ENCODE results near the gene HIF3A. TPM values are rescaled to one million over a fixed set of nuclear protein-coding genes. Genes with fewer than 3 reads are reported as not detected.
"Not testable (repeated sequence)": the region's sequence is repeated elsewhere in the genome, so short reads cannot be mapped to it uniquely, and the experiment has no call there.

Gene HIF3A
- total RNA-seq, 1 donor from 2014 or later: 6.7 TPM

GRCh38 chr19:46271481-46272197 lies 25.2 kb upstream of the HIF3A start:
- no peak overlapping the region for H3K9ac ChIP-seq
- no peak overlapping the region for H3K4me2 ChIP-seq
- Mint-ChIP-seq H3K4me3 (no peak overlapping the region), H3K36me3 (no peaks in the 10 kb centered on the region), H3K27me3 (ENCODE audit: insufficient read depth, low read depth) (peaks cover 3% of the 10 kb centered on the region), H3K9me3 (no peaks in the 10 kb centered on the region), H3K27ac (no peak overlapping the region), H3K4me1 (peaks cover 7% of the 10 kb centered on the region)
- no peak overlapping the region for H2AFZ ChIP-seq (replicated peaks)
- H3K4me3 ChIP-seq: no peak overlapping the region
- DNase-seq (ENCODE audit: low spot score): no peak
- no peak overlapping the region for H3K27ac ChIP-seq
- no peaks in the 10 kb centered on the region for H3F3A ChIP-seq (ENCODE audit: low read depth)
- no peaks in the 10 kb centered on the region for H3K79me2 ChIP-seq (ENCODE audit: low read depth)
- no peaks in the 10 kb centered on the region for H3K36me3 ChIP-seq
- peaks cover 10% of the 10 kb centered on the region for H3K4me1 ChIP-seq
- no peaks in the 10 kb centered on the region for H3K9me3 ChIP-seq (ENCODE audit: low read depth)
- no peaks in the 10 kb centered on the region for H4K20me1 ChIP-seq (ENCODE audit: low read depth)
- H3K27me3 ChIP-seq: no peaks in the 10 kb centered on the region
- TF ChIP-seq, protein P1, sequence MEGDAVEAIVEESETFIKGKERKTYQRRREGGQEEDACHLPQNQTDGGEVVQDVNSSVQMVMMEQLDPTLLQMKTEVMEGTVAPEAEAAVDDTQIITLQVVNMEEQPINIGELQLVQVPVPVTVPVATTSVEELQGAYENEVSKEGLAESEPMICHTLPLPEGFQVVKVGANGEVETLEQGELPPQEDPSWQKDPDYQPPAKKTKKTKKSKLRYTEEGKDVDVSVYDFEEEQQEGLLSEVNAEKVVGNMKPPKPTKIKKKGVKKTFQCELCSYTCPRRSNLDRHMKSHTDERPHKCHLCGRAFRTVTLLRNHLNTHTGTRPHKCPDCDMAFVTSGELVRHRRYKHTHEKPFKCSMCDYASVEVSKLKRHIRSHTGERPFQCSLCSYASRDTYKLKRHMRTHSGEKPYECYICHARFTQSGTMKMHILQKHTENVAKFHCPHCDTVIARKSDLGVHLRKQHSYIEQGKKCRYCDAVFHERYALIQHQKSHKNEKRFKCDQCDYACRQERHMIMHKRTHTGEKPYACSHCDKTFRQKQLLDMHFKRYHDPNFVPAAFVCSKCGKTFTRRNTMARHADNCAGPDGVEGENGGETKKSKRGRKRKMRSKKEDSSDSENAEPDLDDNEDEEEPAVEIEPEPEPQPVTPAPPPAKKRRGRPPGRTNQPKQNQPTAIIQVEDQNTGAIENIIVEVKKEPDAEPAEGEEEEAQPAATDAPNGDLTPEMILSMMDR (IDR thresholded peaks at IDR 0.05): no peak
- TF ChIP-seq EZH2 (IDR thresholded peaks at IDR 0.05) (no peak), EZH2phosphoT487 (IDR thresholded peaks at IDR 0.05) (no peak)

DNA sequence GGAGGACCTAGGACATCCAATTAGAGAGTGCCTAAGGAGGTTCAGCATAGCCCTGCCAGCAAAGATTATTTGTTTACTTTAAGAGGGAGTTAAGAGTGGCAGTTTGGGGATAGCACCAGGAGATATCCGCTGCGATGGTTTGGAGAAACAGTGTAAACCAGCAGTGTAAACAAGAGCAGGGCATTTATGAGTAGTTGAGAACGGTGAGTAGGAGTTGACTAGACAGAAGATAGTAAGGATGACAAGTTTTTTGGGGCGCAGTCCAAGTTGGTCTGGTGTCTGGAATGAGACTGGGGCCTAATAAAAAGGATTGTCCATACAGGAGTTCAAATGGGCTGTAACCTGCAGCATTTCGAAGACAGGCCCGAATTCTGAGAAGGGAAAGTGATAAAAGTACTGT lies 22.9 kb upstream of the HIF3A start:
- not testable (repeated sequence) for H3K4me1 Mint-ChIP-seq, H3K4me3 ChIP-seq, H3K9me3 Mint-ChIP-seq

DNA sequence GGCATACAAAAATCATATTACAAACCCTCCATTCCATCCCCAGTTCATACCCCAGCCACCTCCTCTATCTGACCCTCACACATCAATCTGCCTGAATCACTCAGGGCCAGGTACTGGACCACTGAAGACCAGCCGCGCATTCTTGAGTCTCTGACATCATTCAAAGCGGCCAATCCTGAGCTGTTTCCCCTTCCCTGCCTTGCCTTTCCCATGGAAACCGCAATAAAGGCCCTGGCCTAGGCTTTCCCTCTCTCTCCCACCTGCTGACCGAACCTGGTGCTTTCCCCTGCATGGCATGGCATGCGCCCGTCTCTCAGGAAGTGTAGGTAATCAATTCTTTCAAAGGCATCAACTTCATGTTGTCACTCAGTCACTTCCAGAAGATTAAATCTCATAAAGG lies 17.7 kb upstream of the HIF3A start:
- Histone ChIP-seq H3K9ac (no peak overlapping the region), H3K27me3 (no peaks in the 10 kb centered on the region), H3F3A (ENCODE audit: low read depth) (no peaks in the 10 kb centered on the region), H4K20me1 (ENCODE audit: low read depth) (no peaks in the 10 kb centered on the region), H3K4me1 (no peaks in the 10 kb centered on the region), H3K4me3 (no peak overlapping the region), H3K4me2 (no peak overlapping the region), H3K9me3 (ENCODE audit: low read depth) (no peaks in the 10 kb centered on the region), H3K79me2 (ENCODE audit: low read depth) (no peaks in the 10 kb centered on the region), H3K36me3 (no peaks in the 10 kb centered on the region), H2AFZ (replicated peaks) (peak overlapping the region; percentile 45), H3K27ac (no peak overlapping the region)
- Mint-ChIP-seq H3K27ac (no peak overlapping the region), H3K27me3 (ENCODE audit: insufficient read depth, low read depth) (peaks cover 5% of the 10 kb centered on the region), H3K9me3 (no peaks in the 10 kb centered on the region), H3K4me1 (no peaks in the 10 kb centered on the region), H3K4me3 (no peak overlapping the region), H3K36me3 (no peaks in the 10 kb centered on the region)
- DNase-seq (ENCODE audit: low spot score): no peak
- TF ChIP-seq EZH2 (IDR thresholded peaks at IDR 0.05) (no peak), EZH2phosphoT487 (IDR thresholded peaks at IDR 0.05) (no peak)
- TF ChIP-seq, protein P1 (IDR thresholded peaks at IDR 0.05): no peak

More for the DNA sequence above, 22.9 kb upstream of the HIF3A start:
- H3K27me3 ChIP-seq; H3K9ac ChIP-seq; H3K27ac Mint-ChIP-seq; H4K20me1 ChIP-seq (ENCODE audit: low read depth); H3K79me2 ChIP-seq (ENCODE audit: low read depth); H3K4me2 ChIP-seq; DNase-seq (ENCODE audit: low spot score); H3K4me3 Mint-ChIP-seq; H3F3A ChIP-seq (ENCODE audit: low read depth); H2AFZ ChIP-seq (replicated peaks); H3K36me3 ChIP-seq; H3K9me3 ChIP-seq (ENCODE audit: low read depth); H3K36me3 Mint-ChIP-seq; H3K27ac ChIP-seq; H3K27me3 Mint-ChIP-seq (ENCODE audit: insufficient read depth, low read depth): not testable (repeated sequence)
- peaks cover 10% of the 10 kb centered on the region for H3K4me1 ChIP-seq

GRCh38 chr19:46283771-46284170 lies 13.1 kb upstream of the HIF3A start:
- Mint-ChIP-seq H3K27ac (no peak overlapping the region), H3K4me1 (no peaks in the 10 kb centered on the region), H3K36me3 (no peaks in the 10 kb centered on the region), H3K4me3 (no peak overlapping the region), H3K9me3 (no peaks in the 10 kb centered on the region), H3K27me3 (ENCODE audit: insufficient read depth, low read depth) (peaks cover 4% of the 10 kb centered on the region)
- no peak overlapping the region for H3K4me3 ChIP-seq
- no peak overlapping the region for H3K9ac ChIP-seq
- H2AFZ ChIP-seq (replicated peaks): no peak overlapping the region
- no peak for DNase-seq (ENCODE audit: low spot score)
- no peaks in the 10 kb centered on the region for H3K36me3 ChIP-seq
- H3K27ac ChIP-seq: no peak overlapping the region
- no peaks in the 10 kb centered on the region for H3K9me3 ChIP-seq (ENCODE audit: low read depth)
- H3K4me1 ChIP-seq: no peaks in the 10 kb centered on the region
- no peak overlapping the region for H3K4me2 ChIP-seq
- no peaks in the 10 kb centered on the region for H3K79me2 ChIP-seq (ENCODE audit: low read depth)
- H3F3A ChIP-seq (ENCODE audit: low read depth): no peaks in the 10 kb centered on the region
- H4K20me1 ChIP-seq (ENCODE audit: low read depth): no peaks in the 10 kb centered on the region
- no peaks in the 10 kb centered on the region for H3K27me3 ChIP-seq
- TF ChIP-seq EZH2phosphoT487 (IDR thresholded peaks at IDR 0.05): no peak
- TF ChIP-seq, protein P1 (IDR thresholded peaks at IDR 0.05): no peak
- no peak for TF ChIP-seq EZH2 (IDR thresholded peaks at IDR 0.05)

Data from neural progenitor cell (in vitro differentiated cells).